ENCODE data around the gene CLEC4F.

The CLEC4F gene, protein sequence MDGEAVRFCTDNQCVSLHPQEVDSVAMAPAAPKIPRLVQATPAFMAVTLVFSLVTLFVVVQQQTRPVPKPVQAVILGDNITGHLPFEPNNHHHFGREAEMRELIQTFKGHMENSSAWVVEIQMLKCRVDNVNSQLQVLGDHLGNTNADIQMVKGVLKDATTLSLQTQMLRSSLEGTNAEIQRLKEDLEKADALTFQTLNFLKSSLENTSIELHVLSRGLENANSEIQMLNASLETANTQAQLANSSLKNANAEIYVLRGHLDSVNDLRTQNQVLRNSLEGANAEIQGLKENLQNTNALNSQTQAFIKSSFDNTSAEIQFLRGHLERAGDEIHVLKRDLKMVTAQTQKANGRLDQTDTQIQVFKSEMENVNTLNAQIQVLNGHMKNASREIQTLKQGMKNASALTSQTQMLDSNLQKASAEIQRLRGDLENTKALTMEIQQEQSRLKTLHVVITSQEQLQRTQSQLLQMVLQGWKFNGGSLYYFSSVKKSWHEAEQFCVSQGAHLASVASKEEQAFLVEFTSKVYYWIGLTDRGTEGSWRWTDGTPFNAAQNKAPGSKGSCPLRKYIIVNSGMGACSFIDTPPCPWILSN

DNA sequence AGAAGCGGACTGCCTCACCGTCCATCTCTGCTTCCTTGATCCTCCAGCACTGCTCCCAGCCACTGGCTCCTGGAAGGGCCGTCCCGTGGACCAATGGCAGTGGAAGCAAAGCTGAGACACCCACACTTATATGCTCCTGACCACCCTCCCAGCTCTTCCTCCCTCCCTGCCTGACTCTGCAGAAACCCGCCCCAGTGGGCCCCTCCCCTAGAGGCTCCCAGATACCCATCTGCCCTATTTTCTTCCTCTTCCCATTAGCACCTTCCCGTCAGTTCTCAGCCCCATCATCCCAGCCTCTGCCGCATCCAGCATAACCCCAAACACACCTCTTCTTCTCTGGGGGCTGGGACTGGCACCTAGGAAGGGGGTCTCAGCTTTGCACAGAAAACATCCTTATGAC is at the start of gene CLEC4F:
Gene CLEC4F (minus strand): TSS at position 101 of the 400 bp plus-strand sequence. CDS start 76 bp downstream, at position 25.
- DNase-seq (ENCODE audit: low spot score) = no peak
- in situ Hi-C loops (cut with MboI; ENCODE audit: low pct_unique_long_range_greater_than_20kb, low sequenced_read_pairs, unreplicated experiment) = no loop called here
- TF ChIP-seq, protein P1, sequence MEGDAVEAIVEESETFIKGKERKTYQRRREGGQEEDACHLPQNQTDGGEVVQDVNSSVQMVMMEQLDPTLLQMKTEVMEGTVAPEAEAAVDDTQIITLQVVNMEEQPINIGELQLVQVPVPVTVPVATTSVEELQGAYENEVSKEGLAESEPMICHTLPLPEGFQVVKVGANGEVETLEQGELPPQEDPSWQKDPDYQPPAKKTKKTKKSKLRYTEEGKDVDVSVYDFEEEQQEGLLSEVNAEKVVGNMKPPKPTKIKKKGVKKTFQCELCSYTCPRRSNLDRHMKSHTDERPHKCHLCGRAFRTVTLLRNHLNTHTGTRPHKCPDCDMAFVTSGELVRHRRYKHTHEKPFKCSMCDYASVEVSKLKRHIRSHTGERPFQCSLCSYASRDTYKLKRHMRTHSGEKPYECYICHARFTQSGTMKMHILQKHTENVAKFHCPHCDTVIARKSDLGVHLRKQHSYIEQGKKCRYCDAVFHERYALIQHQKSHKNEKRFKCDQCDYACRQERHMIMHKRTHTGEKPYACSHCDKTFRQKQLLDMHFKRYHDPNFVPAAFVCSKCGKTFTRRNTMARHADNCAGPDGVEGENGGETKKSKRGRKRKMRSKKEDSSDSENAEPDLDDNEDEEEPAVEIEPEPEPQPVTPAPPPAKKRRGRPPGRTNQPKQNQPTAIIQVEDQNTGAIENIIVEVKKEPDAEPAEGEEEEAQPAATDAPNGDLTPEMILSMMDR (IDR thresholded peaks at IDR 0.05; ENCODE audit: extremely low read depth, insufficient read depth, missing control alignments) = no peak

DNA sequence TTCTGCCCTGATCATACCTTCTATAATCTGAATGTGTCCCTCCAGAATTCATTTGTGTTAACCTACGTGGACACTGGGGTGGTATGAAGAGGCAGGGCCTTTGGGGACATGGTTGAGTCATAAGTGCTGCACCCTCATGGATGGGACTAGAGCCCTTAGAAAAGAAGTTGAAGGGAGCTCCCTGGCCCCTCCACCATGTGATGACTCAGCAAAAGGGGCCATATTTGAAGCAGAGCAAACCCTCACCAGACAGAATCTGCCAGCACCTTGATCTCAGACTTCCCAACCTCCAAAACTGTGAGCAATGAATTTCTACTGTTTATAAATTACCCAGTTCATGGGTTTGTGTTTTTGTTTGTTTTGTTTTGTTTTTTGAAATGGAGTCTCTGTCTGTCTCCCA is 48.6 kb upstream of the CLEC4F start:
- DNase-seq (ENCODE audit: low spot score) = no peak
- in situ Hi-C loops (cut with MboI; ENCODE audit: low pct_unique_long_range_greater_than_20kb, low sequenced_read_pairs, unreplicated experiment) = no loop called here

GRCh38 chr2:70861777-70862625 is 41.6 kb upstream of the CLEC4F start:
- TF ChIP-seq, protein P1 (IDR thresholded peaks at IDR 0.05; ENCODE audit: extremely low read depth, insufficient read depth, missing control alignments) = peak; percentile 94
- in situ Hi-C loops (cut with MboI; ENCODE audit: low pct_unique_long_range_greater_than_20kb, low sequenced_read_pairs, unreplicated experiment) = no loop called here
- peak; percentile 70 for DNase-seq (ENCODE audit: low spot score)

More for the DNA sequence above, 48.6 kb upstream of the CLEC4F start:
- TF ChIP-seq, protein P1 (IDR thresholded peaks at IDR 0.05; ENCODE audit: extremely low read depth, insufficient read depth, missing control alignments) = no peak

GRCh38 chr2:70855667-70856066 is 35.3 kb upstream of the CLEC4F start:
- TF ChIP-seq, protein P1 (IDR thresholded peaks at IDR 0.05; ENCODE audit: extremely low read depth, insufficient read depth, missing control alignments) = no peak
- in situ Hi-C loops (cut with MboI; ENCODE audit: low pct_unique_long_range_greater_than_20kb, low sequenced_read_pairs, unreplicated experiment) = no loop called here
- DNase-seq (ENCODE audit: low spot score) = no peak

GRCh38 chr2:70854411-70854810 is 34.0 kb upstream of the CLEC4F start:
- DNase-seq (ENCODE audit: low spot score) = no peak
- in situ Hi-C loops (cut with MboI; ENCODE audit: low pct_unique_long_range_greater_than_20kb, low sequenced_read_pairs, unreplicated experiment) = no loop called here
- TF ChIP-seq, protein P1 (IDR thresholded peaks at IDR 0.05; ENCODE audit: extremely low read depth, insufficient read depth, missing control alignments) = no peak

- in situ Hi-C loops (cut with MboI; ENCODE audit: low pct_unique_long_range_greater_than_20kb, low sequenced_read_pairs, unreplicated experiment) = no loop called here
- TF ChIP-seq, protein P1 (IDR thresholded peaks at IDR 0.05; ENCODE audit: extremely low read depth, insufficient read depth, missing control alignments) = no peak
- DNase-seq (ENCODE audit: low spot score) = no peak
These were observed 32.4 kb upstream of the CLEC4F start for GRCh38 chr2:70852824-70853223.
